ENCODE data around the gene SYCN.

Gene SYCN

DNA sequence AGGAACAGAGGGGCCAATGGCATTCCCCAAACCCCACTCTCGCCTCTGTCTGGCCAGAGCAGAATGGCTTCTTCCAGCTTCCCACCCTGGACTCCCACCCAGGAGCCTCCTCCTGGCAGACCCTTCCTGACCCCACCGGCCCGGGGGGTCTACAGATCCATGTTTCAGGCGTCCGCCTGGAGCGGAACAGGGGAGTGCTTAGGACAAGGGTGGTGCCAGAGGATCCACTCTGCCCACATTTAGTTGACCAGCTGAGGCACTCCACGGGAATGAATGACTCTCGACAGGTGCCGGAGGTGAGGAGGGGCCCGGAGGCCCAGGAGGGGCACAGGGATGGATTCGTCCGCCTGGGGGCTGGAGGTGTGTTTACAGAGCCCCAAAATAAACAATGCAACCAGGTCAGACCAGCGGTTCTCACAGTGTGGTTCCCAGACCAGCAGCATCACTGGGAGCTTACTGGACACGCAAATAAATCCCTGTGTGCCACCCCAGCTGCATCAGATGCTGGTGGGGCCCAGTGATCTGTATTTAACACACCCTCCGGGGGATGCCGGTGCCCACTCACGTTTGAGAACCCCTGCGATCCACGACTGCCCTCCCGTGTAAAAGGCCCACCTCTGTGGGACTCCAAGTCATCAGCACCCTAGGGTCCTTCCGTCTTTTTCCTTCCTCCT, 22.4 kb downstream of the SYCN start:
- Histone ChIP-seq H3K4ac (ENCODE audit: low read depth in 1 of 2, low read length in 2 of 2) (no peak overlapping the region), H3K18ac (ENCODE audit: low read depth in 1 of 2, low read length in 2 of 2) (no peak overlapping the region), H3K27ac (ENCODE audit: low read length, poor library complexity, severe bottlenecking) (no peak overlapping the region)

DNA sequence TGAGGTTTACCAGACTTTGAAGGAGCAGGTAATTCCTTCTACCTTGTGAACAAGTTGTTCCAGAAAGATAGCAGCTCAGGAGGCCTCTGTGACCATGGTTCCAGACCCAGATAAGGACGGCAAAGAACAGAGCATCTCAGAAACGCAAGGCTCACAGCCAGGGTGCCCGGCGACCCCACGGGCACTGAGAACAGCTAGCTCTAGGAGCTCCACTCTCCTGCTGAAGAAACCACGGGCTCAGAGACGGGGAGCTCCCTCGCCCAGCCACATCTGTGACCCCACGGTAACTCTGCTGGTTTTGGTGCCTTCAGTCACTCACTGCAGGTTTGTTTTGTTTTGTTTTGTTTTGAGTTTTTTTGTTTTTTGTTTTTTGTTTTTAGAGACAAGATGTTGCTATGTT, 23.3 kb downstream of the SYCN start:
- Histone ChIP-seq H3K18ac (ENCODE audit: low read depth in 1 of 2, low read length in 2 of 2) (no peak overlapping the region), H3K36me3 (ENCODE audit: control insufficient read depth in 1 of 2, insufficient read depth in 2 of 2, low read depth in 1 of 2, low read length in 2 of 2) (peaks cover 39 to 60% of the 10 kb centered on the region in 2 experiments), H2AFZ (ENCODE audit: low read depth, low read length) (no peak overlapping the region), H3K79me1 (replicated peaks; ENCODE audit: low read length, poor library complexity, severe bottlenecking) (peaks cover 10% of the 10 kb centered on the region), H2BK5ac (ENCODE audit: low read depth, low read length, poor library complexity, severe bottlenecking) (no peak overlapping the region), H3K4me2 (ENCODE audit: low read length, poor library complexity, severe bottlenecking) (no peak overlapping the region), H3K27me3 (ENCODE audit: control insufficient read depth in 1 of 2, insufficient read depth in 1 of 2, low read length in 2 of 2) (no peaks in the 10 kb centered on the region), H2BK120ac (ENCODE audit: low read depth, low read length) (no peak overlapping the region), H2AK5ac (ENCODE audit: low read length, severe bottlenecking) (no peak overlapping the region), H4K91ac (ENCODE audit: low read length) (no peak overlapping the region), H3K23ac (ENCODE audit: low read length in 2 of 2) (no peak overlapping the region), H3K4me3 (ENCODE audit: insufficient read depth in 1 of 2, low read depth in 1 of 2, low read length in 2 of 2) (no peak overlapping the region), H2BK12ac (ENCODE audit: low read length in 2 of 2) (no peak overlapping the region), H2BK15ac (ENCODE audit: low read depth, poor library complexity, severe bottlenecking) (no peak overlapping the region), H3K4me1 (ENCODE audit: control insufficient read depth, insufficient read depth, low read depth, low read length) (peaks cover 3% of the 10 kb centered on the region), H3K9me3 (ENCODE audit: control insufficient read depth, low read length) (no peaks in the 10 kb centered on the region), H3K14ac (ENCODE audit: low read length in 2 of 2) (no peak overlapping the region), H4K8ac (ENCODE audit: low read length) (no peak overlapping the region), H3K4ac (ENCODE audit: low read depth in 1 of 2, low read length in 2 of 2) (no peak overlapping the region), H3K9ac (ENCODE audit: low read length) (no peak overlapping the region), H3K27ac (ENCODE audit: low read length, poor library complexity, severe bottlenecking) (no peak overlapping the region)
- 95% methylated on average over 9 of the region's 9 CpGs for WGBS
- DNase-seq = no peak

More for the DNA sequence above, 22.4 kb downstream of the SYCN start:
- Histone ChIP-seq H2BK12ac (ENCODE audit: low read length in 2 of 2) (no peak overlapping the region), H4K91ac (ENCODE audit: low read length) (no peak overlapping the region), H3K4me3 (ENCODE audit: insufficient read depth in 1 of 2, low read depth in 1 of 2, low read length in 2 of 2) (peak overlapping the region in 1 of 2 experiments; percentile 14), H3K14ac (ENCODE audit: low read length in 2 of 2) (no peak overlapping the region), H3K4me2 (ENCODE audit: low read length, poor library complexity, severe bottlenecking) (no peak overlapping the region), H2BK15ac (ENCODE audit: low read depth, poor library complexity, severe bottlenecking) (no peak overlapping the region), H2BK120ac (ENCODE audit: low read depth, low read length) (no peak overlapping the region), H3K4me1 (ENCODE audit: control insufficient read depth, insufficient read depth, low read depth, low read length) (peaks cover 3% of the 10 kb centered on the region), H3K36me3 (ENCODE audit: control insufficient read depth in 1 of 2, insufficient read depth in 2 of 2, low read depth in 1 of 2, low read length in 2 of 2) (peaks cover 34 to 51% of the 10 kb centered on the region in 2 experiments), H3K27me3 (ENCODE audit: control insufficient read depth in 1 of 2, insufficient read depth in 1 of 2, low read length in 2 of 2) (no peaks in the 10 kb centered on the region), H3K9ac (ENCODE audit: low read length) (peak overlapping the region; percentile 36), H2BK5ac (ENCODE audit: low read depth, low read length, poor library complexity, severe bottlenecking) (no peak overlapping the region), H3K23ac (ENCODE audit: low read length in 2 of 2) (no peak overlapping the region), H4K8ac (ENCODE audit: low read length) (no peak overlapping the region), H2AK5ac (ENCODE audit: low read length, severe bottlenecking) (no peak overlapping the region), H2AFZ (ENCODE audit: low read depth, low read length) (no peak overlapping the region), H3K9me3 (ENCODE audit: control insufficient read depth, low read length) (no peaks in the 10 kb centered on the region), H3K79me1 (replicated peaks; ENCODE audit: low read length, poor library complexity, severe bottlenecking) (peaks cover 5% of the 10 kb centered on the region)
- WGBS = 93% methylated on average over 21 of the region's 21 CpGs
- no peak for DNase-seq

DNA sequence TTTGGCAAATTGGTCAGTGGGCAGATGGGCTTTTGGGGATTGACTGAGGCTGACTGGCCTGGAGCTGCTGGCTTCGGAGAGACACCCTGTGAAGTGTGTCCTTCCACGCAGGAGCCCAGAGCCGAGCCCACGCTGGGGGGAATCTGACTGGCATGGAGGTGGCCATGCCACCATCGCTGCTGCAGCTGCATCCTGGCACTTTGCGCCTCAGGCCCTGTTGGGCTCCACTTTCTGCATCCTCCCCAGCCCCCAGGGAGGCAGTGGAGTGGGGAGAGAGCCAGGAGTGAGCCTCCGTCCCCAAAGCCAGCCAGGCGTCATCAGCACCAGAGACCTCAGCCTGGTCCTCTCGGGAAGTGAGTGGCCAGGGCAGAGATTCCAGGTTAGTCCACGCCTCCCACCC, 24.3 kb downstream of the SYCN start:
- peaks cover 42 to 70% of the 10 kb centered on the region in 2 experiments for H3K36me3 ChIP-seq (ENCODE audit: control insufficient read depth in 1 of 2, insufficient read depth in 2 of 2, low read depth in 1 of 2, low read length in 2 of 2)
- no peak overlapping the region for H3K9ac ChIP-seq (ENCODE audit: low read length)
- H2AFZ ChIP-seq (ENCODE audit: low read depth, low read length) = no peak overlapping the region
- H3K23ac ChIP-seq (ENCODE audit: low read length in 2 of 2) = no peak overlapping the region
- H3K14ac ChIP-seq (ENCODE audit: low read length in 2 of 2) = no peak overlapping the region
- H3K27ac ChIP-seq (ENCODE audit: low read length, poor library complexity, severe bottlenecking) = no peak overlapping the region
- no peak overlapping the region for H4K91ac ChIP-seq (ENCODE audit: low read length)
- H2BK120ac ChIP-seq (ENCODE audit: low read depth, low read length) = no peak overlapping the region
- H3K79me1 ChIP-seq (replicated peaks; ENCODE audit: low read length, poor library complexity, severe bottlenecking) = peaks cover 12% of the 10 kb centered on the region
- H3K18ac ChIP-seq (ENCODE audit: low read depth in 1 of 2, low read length in 2 of 2) = no peak overlapping the region
- H2AK5ac ChIP-seq (ENCODE audit: low read length, severe bottlenecking) = no peak overlapping the region
- no peak overlapping the region for H2BK12ac ChIP-seq (ENCODE audit: low read length in 2 of 2)
- 99% methylated on average over 10 of the region's 10 CpGs for WGBS
- no peak overlapping the region for H3K4me2 ChIP-seq (ENCODE audit: low read length, poor library complexity, severe bottlenecking)
- no peak overlapping the region for H2BK15ac ChIP-seq (ENCODE audit: low read depth, poor library complexity, severe bottlenecking)
- H4K8ac ChIP-seq (ENCODE audit: low read length) = no peak overlapping the region
- no peak overlapping the region for H2BK5ac ChIP-seq (ENCODE audit: low read depth, low read length, poor library complexity, severe bottlenecking)
- no peak overlapping the region for H3K4me3 ChIP-seq (ENCODE audit: insufficient read depth in 1 of 2, low read depth in 1 of 2, low read length in 2 of 2)
- no peak overlapping the region for H3K4ac ChIP-seq (ENCODE audit: low read depth in 1 of 2, low read length in 2 of 2)
- H3K27me3 ChIP-seq (ENCODE audit: control insufficient read depth in 1 of 2, insufficient read depth in 1 of 2, low read length in 2 of 2) = no peaks in the 10 kb centered on the region
- H3K4me1 ChIP-seq (ENCODE audit: control insufficient read depth, insufficient read depth, low read depth, low read length) = peaks cover 3% of the 10 kb centered on the region
- no peak for DNase-seq
- no peaks in the 10 kb centered on the region for H3K9me3 ChIP-seq (ENCODE audit: control insufficient read depth, low read length)

DNA sequence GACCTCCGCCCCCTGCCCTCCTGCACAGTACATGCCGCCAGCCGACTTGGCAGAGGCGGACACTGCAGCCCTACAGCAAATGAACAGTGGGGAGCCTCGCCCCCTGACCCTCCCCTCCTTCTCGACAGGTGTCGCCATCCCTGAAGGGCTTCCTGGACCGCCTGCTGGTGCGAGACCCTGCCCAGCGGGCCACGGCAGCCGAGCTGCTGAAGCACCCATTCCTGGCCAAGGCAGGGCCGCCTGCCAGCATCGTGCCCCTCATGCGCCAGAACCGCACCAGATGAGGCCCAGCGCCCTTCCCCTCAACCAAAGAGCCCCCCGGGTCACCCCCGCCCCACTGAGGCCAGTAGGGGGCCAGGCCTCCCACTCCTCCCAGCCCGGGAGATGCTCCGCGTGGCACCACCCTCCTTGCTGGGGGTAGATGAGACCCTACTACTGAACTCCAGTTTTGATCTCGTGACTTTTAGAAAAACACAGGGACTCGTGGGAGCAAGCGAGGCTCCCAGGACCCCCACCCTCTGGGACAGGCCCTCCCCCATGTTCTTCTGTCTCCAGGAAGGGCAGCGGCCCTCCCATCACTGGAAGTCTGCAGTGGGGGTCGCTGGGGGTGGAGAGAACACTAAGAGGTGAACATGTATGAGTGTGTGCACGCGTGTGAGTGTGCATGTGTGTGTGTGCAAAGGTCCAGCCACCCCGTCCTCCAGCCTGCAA, 25.6 kb downstream of the SYCN start:
- Histone ChIP-seq H3K4me2 (ENCODE audit: low read length, poor library complexity, severe bottlenecking) (no peak overlapping the region), H3K18ac (ENCODE audit: low read depth in 1 of 2, low read length in 2 of 2) (no peak overlapping the region), H3K14ac (ENCODE audit: low read length in 2 of 2) (no peak overlapping the region), H2BK120ac (ENCODE audit: low read depth, low read length) (no peak overlapping the region), H3K4ac (ENCODE audit: low read depth in 1 of 2, low read length in 2 of 2) (no peak overlapping the region), H3K4me1 (ENCODE audit: control insufficient read depth, insufficient read depth, low read depth, low read length) (peaks cover 3% of the 10 kb centered on the region), H2BK12ac (ENCODE audit: low read length in 2 of 2) (no peak overlapping the region), H3K4me3 (ENCODE audit: insufficient read depth in 1 of 2, low read depth in 1 of 2, low read length in 2 of 2) (no peak overlapping the region), H4K91ac (ENCODE audit: low read length) (no peak overlapping the region), H3K79me1 (replicated peaks; ENCODE audit: low read length, poor library complexity, severe bottlenecking) (peaks cover 18% of the 10 kb centered on the region), H3K9ac (ENCODE audit: low read length) (no peak overlapping the region), H3K9me3 (ENCODE audit: control insufficient read depth, low read length) (no peaks in the 10 kb centered on the region), H3K36me3 (ENCODE audit: control insufficient read depth in 1 of 2, insufficient read depth in 2 of 2, low read depth in 1 of 2, low read length in 2 of 2) (peaks cover 48 to 83% of the 10 kb centered on the region in 2 experiments), H2AFZ (ENCODE audit: low read depth, low read length) (no peak overlapping the region), H2BK15ac (ENCODE audit: low read depth, poor library complexity, severe bottlenecking) (no peak overlapping the region), H2AK5ac (ENCODE audit: low read length, severe bottlenecking) (no peak overlapping the region), H3K27ac (ENCODE audit: low read length, poor library complexity, severe bottlenecking) (no peak overlapping the region), H2BK5ac (ENCODE audit: low read depth, low read length, poor library complexity, severe bottlenecking) (no peak overlapping the region), H3K27me3 (ENCODE audit: control insufficient read depth in 1 of 2, insufficient read depth in 1 of 2, low read length in 2 of 2) (no peaks in the 10 kb centered on the region), H3K23ac (ENCODE audit: low read length in 2 of 2) (no peak overlapping the region), H4K8ac (ENCODE audit: low read length) (no peak overlapping the region)
- WGBS = over 99% methylated on average over 29 of the region's 30 CpGs
- no peak for DNase-seq
